ENCODE measurements around the gene HECW1.
"Not testable (repeated sequence)": the region's sequence is repeated elsewhere in the genome, so short reads cannot be mapped to it uniquely, and the experiment has no call there.

The HECW1 gene

DNA sequence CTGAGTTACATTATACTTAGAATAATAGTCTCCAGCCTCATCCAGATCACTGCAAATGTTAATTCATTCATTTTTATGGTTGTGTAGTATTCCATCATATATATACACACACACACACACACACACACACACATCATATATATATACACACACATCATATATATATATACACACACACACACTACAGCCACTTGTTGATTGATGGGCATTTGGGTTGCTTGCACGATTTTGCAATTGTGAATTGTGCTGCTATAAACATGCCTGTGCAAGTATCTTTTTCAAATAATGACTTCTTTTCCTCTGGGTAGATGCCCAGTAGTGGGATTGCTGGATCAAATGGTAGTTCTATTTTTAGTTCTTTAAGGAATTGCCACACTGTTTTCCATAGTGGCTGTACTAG is 233.2 kb downstream of the HECW1 start:
- not testable (repeated sequence) for DNase-seq (ENCODE audit: low read depth in 1 of 2, low spot score in 1 of 2)

DNA sequence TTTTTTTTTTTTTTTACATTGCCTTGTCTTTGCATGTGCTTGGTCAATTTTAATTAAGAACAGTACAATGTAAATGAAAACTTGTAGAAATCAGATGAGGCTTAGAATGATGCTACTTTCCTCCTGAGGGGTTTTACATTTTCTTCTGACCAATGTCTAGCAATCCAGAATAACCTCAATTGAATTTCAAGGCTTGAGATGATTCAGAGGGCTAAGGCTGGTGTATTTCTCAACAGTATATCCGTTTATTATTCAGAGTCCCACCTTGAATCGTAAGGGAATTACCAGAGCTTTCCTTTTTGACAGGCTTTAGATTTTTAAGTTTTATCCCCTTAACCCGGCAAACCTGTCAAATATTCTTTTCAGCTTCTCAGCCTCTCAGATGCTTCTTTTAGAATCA is 239.2 kb downstream of the HECW1 start:
- no peak for DNase-seq (ENCODE audit: low read depth in 1 of 2, low spot score in 1 of 2)

DNA sequence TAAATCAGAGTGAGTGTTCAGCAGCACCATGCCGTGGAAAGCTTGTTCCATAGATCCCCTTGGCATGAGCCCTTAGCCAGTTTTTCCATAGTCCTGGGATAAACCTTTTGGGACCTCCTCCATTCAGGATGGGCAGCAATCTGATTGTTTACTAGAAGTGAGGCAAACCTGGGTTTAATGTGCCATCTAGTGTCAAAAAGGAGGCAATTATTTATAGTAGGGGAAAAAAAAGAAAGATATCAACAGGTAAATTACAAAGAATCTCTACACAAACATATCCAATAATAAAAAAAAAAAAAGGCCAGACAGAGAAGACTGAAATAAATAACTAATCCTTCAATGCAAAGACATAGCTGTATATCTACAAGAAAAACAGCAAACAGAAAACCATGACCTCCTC is 241.5 kb downstream of the HECW1 start:
- no peak for DNase-seq (ENCODE audit: low read depth in 1 of 2, low spot score in 1 of 2)

DNA sequence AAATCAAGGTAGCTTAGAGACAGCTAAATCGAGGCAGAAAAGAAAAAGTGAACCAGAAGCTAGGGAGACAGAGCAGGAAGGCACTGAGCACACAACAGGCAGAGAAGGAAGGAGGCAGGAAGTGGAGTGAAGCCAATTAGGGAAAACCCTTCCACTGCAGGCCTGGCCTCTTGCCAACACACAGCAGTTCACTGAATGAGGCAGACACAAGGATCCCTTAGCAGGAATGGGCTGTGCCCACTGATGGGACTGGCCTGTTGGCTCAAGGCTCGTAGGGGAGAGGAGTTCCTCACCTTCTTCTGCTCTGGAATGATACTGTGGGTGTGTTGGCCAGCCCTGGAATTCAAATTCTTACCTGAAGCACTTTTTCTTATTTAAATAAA is 250.2 kb downstream of the HECW1 start:
- DNase-seq (ENCODE audit: low read depth in 1 of 2, low spot score in 1 of 2), result no peak

DNA sequence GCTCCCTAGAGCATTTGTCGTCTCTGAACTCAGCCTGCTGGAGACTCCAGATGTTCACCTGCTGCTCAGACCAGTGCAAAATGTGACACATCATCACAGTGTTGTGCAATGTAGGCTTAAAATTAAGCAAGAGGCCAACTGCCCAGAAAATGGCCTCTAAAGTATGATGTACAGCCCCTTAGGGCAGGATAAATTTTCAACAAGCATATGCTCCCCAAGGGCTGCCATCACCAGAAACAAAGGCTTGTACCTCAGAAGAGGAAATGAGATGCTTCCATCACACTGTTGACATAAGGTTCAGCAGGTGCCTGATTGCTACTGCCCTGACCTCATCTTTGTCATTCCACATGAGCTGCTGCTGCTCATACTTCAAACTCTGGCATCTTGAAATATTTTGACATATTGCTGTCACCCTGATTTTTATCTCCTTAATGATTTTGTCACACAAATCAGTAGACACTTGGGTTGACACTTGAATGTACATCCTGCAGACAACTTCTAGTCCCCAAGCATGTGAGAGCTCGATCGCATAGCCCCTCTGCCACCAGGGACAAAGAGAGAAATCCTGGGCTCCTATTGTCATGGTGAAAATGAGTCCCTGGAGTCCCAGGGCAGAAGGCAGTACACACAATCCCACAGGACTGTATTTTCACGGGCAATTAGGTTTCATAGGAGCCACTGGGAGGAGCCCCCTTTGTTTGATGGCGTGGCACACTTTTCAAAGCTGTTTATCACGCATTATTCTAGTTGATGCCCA is 250.8 kb downstream of the HECW1 start:
- DNase-seq (ENCODE audit: low read depth in 1 of 2, low spot score in 1 of 2), result no peak

DNA sequence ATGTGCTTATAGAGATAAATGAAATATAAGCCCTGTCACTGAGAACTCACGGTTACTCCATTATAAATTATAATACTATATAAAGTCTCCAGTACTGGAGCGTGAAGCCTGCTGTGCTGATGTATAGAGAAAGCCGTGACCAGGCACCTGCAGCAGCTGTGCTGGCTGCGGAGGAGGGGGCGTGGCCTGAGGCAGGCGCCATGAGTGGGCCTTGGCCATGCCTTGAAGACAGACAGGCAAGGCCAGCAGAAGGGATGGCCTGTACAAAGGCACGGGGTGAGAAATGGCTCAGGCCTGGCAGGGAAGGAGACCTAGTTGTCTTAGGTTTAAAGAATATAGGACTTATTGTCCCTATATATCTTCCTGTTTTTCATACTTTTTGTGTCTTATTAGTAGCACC is 251.9 kb downstream of the HECW1 start:
- DNase-seq (ENCODE audit: low read depth in 1 of 2, low spot score in 1 of 2), result no peak

DNA sequence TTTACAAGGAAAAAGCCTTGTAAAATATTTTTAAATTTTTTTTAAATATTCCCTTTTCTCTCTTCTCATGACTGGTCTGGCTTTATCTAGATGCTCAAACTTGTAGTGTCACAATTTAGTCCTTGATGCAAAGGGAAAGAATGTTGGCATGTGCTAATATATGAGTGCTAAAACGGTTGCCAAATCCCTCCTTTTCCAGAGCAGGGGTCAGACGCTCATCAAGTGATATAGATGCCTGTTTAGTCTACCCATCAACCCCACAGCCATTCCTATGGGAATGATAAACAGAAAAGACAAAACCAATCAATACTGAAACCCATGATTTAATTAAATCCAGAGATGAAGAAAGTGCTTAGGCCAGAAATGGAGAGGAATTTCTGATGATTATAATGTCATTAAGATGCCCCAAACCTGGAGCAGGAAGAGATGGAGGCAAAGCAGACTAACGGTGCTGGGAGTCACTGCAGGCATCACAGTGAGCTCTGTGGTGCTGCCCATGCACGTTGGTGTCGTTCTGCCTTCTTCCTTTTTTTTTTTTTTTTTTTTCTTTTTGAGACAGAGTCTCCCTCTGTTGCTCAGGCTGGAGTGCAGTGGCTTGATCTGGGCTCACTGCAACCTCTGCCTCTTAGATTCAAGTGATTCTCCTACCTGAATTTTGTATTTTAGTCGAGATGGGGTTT is 260.4 kb downstream of the HECW1 start:
- DNase-seq (ENCODE audit: low read depth in 1 of 2, low spot score in 1 of 2), result no peak

DNA sequence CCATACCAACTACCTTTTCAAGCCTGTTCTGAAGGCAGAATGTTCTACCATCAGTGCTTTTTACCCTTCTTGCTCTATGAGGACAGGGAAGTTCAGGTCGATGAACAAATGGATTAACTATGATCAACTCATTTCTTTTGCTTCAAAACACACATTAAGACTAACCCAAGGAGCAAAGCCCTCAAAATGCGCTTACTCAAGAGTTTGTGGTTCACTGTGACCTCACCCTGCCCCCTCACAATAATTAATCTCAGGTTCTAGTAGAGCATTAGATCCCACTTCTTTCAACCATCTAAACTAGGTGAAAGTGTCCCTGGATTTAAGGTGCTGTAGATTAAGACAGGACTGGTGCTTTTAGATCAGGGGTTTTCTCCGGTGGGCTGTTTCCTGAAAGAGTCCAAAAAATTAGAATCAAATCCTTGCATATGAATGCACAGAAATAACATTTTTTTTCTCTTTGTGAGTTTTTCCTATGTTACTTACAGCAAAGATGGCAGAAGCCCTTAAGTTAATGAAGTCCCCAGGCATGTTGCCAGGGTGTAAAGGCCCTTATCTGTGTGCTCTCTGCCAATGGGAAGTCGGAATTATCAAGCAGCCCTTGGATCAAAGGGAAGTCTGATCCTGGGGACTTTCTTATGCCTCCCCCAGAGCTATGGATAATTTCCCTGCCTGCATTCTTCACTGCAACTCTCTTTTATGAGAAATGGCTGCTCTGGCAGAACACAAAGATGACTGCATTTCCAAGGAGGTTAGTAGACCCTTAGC is 264.9 kb downstream of the HECW1 start:
- no peak for DNase-seq (ENCODE audit: low read depth in 1 of 2, low spot score in 1 of 2)

DNA sequence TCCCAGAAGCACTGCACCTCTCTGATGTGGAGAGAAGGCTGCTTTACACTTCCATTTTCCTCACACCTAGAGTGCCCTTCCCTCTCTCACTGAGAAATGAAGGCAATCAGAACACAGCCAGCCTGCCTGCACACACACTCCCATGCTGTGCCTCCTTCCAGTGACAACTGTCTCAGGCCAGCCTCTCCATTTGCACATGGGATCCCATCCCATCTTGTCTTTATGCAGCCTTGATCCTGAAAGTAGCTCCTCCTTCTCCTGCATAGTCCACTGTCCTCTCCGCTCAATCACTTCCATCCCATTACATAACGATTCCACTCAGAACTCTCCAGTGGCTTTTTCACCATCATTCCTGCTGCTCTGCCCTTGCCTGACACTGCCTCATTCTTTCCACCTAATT is 266.8 kb downstream of the HECW1 start:
- no peak for DNase-seq (ENCODE audit: low read depth in 1 of 2, low spot score in 1 of 2)

DNA sequence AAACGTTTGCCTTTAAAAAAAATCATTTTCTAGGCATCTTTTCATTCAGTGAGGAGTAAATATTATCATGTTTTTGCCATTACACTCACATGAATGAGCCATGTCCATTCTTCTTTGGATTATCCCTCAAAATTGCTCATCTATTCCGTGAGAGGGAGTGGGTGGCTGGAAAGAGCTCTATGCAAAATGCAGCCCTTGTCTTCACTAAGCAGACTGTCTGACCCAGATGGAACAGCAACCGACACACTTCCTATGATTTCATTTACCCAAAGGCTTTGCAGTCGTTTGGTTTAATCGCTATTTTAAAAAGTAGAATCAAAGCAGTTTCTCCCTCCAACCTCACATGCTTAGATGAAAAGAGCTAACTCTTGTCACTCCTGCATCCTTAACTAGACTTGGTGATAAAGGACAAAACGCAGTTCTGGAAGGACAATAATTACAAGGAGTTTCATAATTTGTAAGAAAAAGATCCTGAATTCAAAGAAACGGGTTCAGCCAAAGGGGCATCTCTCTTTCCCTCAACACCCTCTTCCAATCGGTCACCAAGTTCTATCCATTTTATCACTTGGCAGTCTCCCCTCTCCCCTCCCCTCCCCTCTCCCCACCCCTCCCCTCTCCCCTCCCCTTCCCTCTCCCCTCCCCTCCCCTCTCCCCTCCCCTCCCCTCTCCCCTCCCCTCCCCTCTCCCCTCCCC is 272.3 kb downstream of the HECW1 start:
- no peak for DNase-seq (ENCODE audit: low read depth in 1 of 2, low spot score in 1 of 2)

DNA sequence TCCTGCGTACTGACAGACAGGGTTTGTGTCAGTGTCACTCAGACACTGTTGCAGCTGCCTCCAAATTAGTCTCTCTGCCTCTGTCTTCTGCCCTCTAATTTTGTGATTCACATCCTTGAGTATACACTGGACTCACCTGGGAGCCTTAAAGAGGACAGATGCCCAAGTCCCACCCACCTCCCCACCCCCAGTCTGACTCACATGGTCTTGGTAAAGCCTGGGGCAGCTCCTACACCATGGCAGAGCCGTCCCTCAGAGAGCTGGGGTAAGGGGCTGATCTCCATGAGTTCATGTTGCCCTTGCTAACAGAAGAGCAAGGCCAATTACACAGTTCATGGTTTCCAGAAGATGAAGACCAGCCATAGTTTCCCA is 272.8 kb downstream of the HECW1 start:
- no peak for DNase-seq (ENCODE audit: low read depth in 1 of 2, low spot score in 1 of 2)

DNA sequence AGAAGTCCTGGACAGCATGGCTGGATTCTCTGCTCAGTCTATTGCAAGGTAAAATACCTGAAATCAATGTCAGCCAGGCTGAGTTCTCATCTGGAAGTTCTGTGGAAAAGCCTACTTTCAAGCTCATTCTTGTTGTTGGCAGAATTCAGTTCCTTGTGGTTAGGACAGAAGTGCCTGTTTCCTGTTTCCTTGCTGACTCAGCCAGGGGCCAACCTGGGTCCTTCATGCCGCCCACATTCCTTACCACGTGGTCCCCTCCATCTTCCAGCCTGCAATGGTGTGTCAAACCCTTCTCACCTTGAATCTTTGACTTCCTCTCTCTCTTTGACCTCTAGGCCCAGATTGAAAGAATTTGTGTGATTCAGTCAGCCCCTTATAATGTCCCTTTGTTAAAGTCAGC is 273.4 kb downstream of the HECW1 start:
- no peak for DNase-seq (ENCODE audit: low read depth in 1 of 2, low spot score in 1 of 2)

DNA sequence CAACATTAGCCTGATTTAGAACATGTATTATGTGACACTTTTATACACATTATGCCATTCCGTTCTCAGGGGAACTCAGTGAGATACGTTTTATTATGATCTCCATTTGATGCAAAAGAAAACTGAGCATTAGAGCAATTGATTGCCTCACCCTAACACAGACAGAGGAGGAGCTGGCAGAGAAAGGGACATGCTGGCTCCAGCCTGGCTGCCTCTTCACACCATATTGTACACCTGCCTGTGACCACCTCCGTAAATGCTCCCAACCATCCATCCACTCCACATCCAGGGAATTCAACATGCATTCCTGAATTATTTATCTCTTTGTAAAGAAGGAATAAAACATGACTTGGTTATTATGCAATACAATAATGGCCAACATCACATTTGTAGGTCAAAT is 275.5 kb downstream of the HECW1 start:
- DNase-seq (ENCODE audit: low read depth in 1 of 2, low spot score in 1 of 2), result no peak

DNA sequence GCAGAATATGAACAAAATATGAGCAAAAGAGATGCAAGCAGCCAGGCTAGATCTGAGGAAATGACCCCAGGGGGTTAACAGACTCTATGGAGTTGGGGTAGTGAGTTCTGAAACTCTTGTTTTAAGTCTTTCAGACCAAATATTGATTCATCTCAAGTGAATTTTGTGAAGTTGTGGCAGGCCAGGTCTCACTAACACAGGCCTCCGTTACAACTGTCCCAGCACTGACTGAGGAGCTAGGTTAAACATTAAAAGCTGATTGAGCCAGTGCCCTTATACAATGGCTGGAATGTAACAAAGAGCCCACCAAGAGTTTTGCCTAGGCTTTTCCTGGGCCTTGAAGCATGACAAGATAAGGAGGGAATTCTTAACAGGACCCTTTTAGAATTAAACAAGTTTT is 278.1 kb downstream of the HECW1 start:
- no peak for DNase-seq (ENCODE audit: low read depth in 1 of 2, low spot score in 1 of 2)

DNA sequence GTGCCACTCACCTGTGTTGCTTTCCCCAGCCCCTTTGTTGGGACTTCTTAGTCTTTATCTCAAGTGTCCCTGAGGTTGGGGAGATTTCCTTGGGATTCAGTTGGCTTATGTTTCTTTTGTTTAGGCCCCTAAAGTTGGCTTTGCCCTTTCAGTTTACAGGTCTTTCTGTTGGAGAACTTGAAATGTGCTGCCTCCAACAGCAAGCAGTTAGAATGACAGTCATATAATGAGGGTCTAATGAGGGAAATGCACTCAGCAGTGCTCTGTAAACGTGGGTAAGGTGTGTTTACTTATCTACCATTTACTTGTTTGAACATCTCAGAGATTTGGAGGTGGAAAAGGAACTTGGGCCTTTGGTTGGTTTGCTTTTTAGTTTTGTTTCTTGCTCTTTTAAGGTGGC is 279.1 kb downstream of the HECW1 start:
- no peak for DNase-seq (ENCODE audit: low read depth in 1 of 2, low spot score in 1 of 2)

DNA sequence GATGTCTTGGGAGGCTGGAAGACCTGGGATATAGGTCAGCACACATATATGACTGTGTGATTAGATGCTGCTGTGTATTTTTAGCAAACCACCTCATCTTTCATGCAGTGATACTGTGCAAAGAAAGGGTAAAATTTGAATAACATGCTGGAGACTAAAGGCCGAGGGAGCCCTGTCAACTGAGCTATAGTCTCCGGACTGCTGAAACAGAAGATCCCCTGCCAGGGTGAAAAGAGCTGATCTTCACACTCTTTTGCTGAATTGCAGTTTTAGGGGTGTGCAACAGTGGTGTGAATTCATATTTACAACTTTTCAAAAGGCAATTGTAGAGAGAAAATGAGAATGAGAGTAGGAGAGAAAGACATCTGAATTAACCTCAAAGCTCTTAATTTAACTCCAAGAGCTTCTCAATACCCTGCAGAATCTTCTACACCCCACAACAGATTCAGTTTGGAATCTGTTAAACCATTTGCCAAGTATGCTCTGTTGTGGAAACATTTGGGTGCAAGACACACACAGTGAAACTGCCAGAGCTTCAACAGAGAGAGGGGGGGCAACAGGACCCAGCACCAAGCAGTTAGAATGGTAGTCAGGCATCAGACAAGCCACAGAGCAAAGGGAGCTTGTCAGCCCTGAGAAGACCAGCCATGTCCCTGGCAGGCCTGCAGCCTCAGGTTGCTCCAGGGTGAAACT is 280.3 kb downstream of the HECW1 start:
- DNase-seq (ENCODE audit: low read depth in 1 of 2, low spot score in 1 of 2), result no peak

DNA sequence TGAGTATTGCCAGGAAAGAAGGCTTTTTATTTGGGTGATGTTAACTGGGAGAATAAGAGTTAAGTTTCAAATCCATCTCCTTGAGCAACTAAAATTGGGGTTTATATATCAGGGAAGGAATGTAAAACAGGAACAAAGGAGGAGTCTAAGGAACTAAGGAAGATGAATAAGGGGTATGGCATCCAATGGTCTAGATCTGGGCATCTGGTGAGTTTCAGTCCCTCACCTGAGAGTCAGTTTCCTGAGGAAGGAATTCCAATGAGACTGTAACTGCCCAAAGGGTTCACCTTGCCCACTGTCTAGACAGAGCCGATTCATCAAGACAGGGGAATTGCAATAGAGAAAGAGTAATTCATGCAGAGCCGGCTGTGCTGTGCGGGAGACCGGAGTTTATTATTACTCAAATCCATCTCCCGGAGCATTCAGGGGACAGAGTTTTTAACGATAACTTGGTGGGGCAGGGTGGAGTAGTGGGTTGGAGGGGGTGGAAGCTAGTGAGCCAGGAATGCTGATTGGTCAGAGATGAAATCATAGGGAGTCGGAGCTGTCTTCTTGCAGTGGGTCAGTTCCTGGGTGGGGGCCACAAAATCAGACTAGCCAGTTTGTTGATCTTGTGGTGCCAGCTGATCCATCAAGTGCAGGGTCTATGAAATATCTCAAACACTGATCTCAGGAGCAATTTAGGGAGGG is 282.1 kb downstream of the HECW1 start:
- DNase-seq (ENCODE audit: low read depth in 1 of 2, low spot score in 1 of 2), result no peak

DNA sequence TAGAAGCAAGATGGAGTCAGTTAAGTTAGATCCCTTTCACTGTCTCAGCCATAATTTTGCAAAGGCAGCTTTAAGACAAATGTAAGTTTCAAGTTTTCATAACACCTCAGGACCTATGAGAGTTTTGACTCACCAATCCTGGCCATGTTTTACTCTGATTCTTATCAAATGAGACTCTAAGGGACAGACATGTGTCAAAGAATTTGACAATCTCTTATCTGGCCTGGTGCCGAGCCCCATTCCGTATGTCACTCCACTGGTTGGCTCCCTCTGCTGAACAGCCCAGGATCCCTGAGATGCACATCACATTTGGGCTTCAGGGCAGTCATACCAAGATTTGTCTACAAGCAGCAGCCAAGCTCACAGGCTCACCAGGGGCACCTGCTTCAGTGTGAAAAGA is 282.9 kb downstream of the HECW1 start:
- no peak for DNase-seq (ENCODE audit: low read depth in 1 of 2, low spot score in 1 of 2)

DNA sequence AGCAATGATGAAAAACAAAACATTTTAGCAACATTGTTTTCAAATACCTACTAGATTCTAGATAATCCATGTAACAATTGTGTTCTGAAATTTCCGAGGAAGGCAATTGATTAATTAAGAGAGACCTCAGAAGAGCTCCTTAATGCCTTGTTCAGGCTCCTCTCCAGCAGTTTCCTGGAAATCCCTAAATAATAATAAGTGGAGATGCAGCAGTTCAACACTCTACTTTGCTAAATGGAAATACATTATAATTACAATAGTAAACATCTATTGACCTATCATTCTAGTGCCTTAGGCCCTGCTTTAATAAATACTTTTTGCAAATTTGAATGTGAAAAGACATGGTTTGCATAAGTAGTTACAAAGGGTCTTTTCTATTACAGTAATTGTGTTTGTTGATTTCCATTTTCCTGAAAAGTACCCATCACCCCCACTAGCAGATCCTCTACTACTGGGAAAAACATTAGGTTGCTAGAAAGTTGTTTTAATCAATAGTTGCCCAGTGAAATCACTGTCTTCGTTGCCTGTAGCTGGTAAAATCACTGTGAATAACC is 283.8 kb downstream of the HECW1 start:
- no peak for DNase-seq (ENCODE audit: low read depth in 1 of 2, low spot score in 1 of 2)

DNA sequence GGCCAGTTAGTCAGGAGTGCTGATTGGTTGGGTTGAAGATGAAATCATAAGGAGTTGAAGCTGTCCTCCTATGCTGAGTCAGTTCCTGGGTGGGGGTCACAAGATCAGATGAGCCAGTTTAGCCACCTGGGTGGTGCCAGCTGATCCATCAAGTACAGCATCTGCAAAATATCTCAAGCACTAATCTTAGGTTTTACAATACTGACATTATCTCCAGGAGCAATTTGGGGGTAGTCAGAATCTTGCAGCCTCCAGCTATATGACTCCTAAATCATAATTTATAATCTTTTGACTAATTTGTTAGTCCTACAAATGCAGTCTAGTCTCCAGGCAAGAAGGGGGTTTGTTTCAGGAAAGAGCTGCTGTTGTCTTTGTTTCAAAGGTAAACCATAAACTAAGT is 286.4 kb downstream of the HECW1 start:
- DNase-seq (ENCODE audit: low read depth in 1 of 2, low spot score in 1 of 2), result no peak

Data from activated T-helper 1 cell treated with anti-CD3 and anti-CD28 coated beads, Interleukin-2, amount 50 U/mL, for 16 hours (primary cell).